GM19452 (cell line): ENCODE data around the gene FAM3A.
A peak's percentile ranks its signal among the peaks of the same experiment; 100 is the strongest.

Experiments
- ATAC-seq: cut with Tn5 transposase; IDR thresholded peaks from one replicate; pipeline ENCODE4 v1.9.1; 2021; ENCODE audit not compliant: unreplicated experiment

Gene FAM3A

GRCh38 chrX:154463611-154464220 lies 52.3 kb downstream of the FAM3A start:
- no peak for ATAC-seq

- no peak for ATAC-seq
Measured at GRCh38 chrX:154462396-154462795, 53.6 kb downstream of the FAM3A start.

DNA sequence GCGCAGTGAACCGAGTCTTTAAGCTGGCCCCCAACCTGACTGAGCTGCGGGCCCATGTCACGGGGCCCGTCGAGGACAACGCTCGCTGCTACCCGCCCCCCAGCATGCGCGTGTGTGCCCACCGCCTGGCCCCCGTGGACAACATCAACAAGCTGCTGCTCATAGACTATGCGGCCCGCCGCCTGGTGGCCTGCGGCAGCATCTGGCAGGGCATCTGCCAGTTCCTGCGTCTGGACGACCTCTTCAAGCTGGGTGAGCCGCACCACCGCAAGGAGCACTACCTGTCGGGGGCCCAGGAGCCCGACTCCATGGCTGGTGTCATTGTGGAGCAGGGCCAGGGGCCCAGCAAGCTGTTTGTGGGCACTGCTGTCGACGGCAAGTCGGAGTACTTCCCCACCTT lies 55.7 kb downstream of the FAM3A start:
- no peak for ATAC-seq

- no peak for ATAC-seq
Measured at GRCh38 chrX:154459832-154460231, 56.2 kb downstream of the FAM3A start.

DNA sequence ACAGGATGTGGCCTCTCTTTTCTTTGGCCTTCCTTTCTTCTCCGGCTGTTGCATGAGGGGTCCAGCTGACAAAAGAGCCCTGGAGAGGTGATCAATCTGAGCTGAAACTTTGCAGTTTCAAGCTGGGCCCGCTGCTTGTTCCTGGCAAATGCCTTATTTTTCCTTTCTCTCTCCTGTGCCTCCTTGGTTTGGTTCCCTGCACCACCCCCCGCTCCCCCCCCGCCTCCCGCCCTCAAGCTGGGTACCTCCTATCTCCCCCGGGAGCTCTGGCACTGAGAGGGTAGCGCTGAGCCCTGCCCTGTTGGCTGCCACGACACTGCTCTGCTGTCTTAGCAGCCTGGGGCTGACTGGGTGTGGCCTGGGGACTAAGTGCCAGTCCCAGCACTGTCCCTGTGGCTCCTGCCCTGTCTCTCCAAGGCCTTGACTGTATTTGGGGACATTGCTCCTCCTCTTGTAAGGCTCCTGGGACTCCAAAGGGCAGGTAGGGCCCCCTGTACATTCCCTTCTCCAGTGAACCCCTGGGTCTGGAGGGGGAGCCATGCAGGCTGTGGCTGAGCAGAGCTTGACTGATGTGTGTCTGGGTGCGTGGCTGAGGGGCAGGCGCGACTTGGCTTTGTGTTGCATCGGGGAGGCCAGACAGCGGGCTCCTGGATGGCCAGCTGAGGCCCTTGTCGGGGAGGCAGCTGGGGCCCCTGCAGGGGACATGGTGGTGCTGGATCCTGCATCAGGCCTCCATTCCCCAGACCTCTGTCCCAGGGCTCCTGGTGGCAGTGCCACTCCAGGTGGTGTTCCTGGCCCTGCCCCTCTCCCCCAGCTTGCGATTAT lies 56.9 kb downstream of the FAM3A start:
- no peak for ATAC-seq

GRCh38 chrX:154458116-154458953 lies 57.7 kb downstream of the FAM3A start, which contains the start of gene PLXNA3:
Gene PLXNA3 (plus strand): TSS chrX:154458281. CDS start chrX:154460184, 1,903 bp downstream.
- peak; percentile 59 for ATAC-seq

- peak; percentile 47 for ATAC-seq
Measured at GRCh38 chrX:154457491-154458115, 58.4 kb downstream of the FAM3A start.
